BE2C (cell line): ENCODE measurements around the gene CCT6A.
"Not testable (repeated sequence)": the region's sequence is repeated elsewhere in the genome, so short reads cannot be mapped to it uniquely, and the experiment has no call there.

Experiments used
- DNase-seq: peaks from one replicate; pipeline ENCODE4 v3.0.0-alpha.2; 2020
- H3K27me3 ChIP-seq: fragments of 250-450 bp; sonication (Bioruptor Pico); 2 replicates; pipeline ENCODE4 v1.5.1; 2020; ENCODE audit warnings: mild to moderate bottlenecking
- H3K36me3 ChIP-seq: fragments of 250-450 bp; sonication (Bioruptor Pico); 2 replicates; pipeline ENCODE4 v1.5.1; 2020; ENCODE audit warnings: mild to moderate bottlenecking
- H3K4me1 ChIP-seq: fragments of 250-450 bp; sonication (Bioruptor Pico); 2 replicates; pipeline ENCODE4 v1.5.1; 2020
- H3K4me3 ChIP-seq: 2 replicates; pipeline ENCODE4 v1.5.1; 2011; ENCODE audit warnings: low read depth, low read length
- H3K9me3 ChIP-seq: fragments of 250-450 bp; sonication (Bioruptor Pico); 2 replicates; pipeline ENCODE4 v1.5.1; 2020
- CTCF ChIP-seq: IDR thresholded peaks from 2 replicates; pipeline ENCODE4 v1.5.1; 2012; ENCODE audit warnings: mild to moderate bottlenecking, low read depth, low read length

The CCT6A gene

GRCh38 chr7:56083150-56083785 lies 31.7 kb downstream of the CCT6A start:
- no peaks in the 10 kb centered on the region for H3K9me3 ChIP-seq
- peak; percentile 90 for DNase-seq
- H3K36me3 ChIP-seq, result peaks cover 19% of the 10 kb centered on the region

GRCh38 chr7:56086761-56087160 lies 35.2 kb downstream of the CCT6A start:
- Histone ChIP-seq H3K27me3 (no peaks in the 10 kb centered on the region), H3K9me3 (no peaks in the 10 kb centered on the region), H3K4me3 (no peak overlapping the region), H3K36me3 (peaks cover 6% of the 10 kb centered on the region; the same call in 1 of the 2 replicates), H3K4me1 (peaks cover 11% of the 10 kb centered on the region)
- TF ChIP-seq CTCF, result no peak
- no peak for DNase-seq

More at GRCh38 chr7:56083150-56083785, 31.7 kb downstream of the CCT6A start:
- Histone ChIP-seq H3K27me3 (no peaks in the 10 kb centered on the region), H3K4me3 (peak overlapping the region; percentile 5; the same call in 1 of the 2 replicates), H3K4me1 (peaks cover 21% of the 10 kb centered on the region)
- TF ChIP-seq CTCF, result no peak

- H3K4me1 ChIP-seq, result peaks cover 11% of the 10 kb centered on the region
Measured at GRCh38 chr7:56087445-56087844, 35.9 kb downstream of the CCT6A start.

GRCh38 chr7:56091591-56091990 lies 40.0 kb downstream of the CCT6A start:
- Histone ChIP-seq H3K4me3 (no peak overlapping the region), H3K27me3 (no peaks in the 10 kb centered on the region), H3K4me1 (no peaks in the 10 kb centered on the region; the same call in 1 of the 2 replicates), H3K9me3 (no peaks in the 10 kb centered on the region), H3K36me3 (0 out of 2 replicates have a peak, but pooled peaks cover 2% of the 10 kb centered on the region)
- no peak for TF ChIP-seq CTCF
- DNase-seq, result no peak

More at GRCh38 chr7:56087445-56087844, 35.9 kb downstream of the CCT6A start:
- TF ChIP-seq CTCF, result no peak
- no peak overlapping the region for H3K4me3 ChIP-seq
- H3K27me3 ChIP-seq, result no peaks in the 10 kb centered on the region
- no peak for DNase-seq
- H3K9me3 ChIP-seq, result no peaks in the 10 kb centered on the region
- H3K36me3 ChIP-seq, result peaks cover 6% of the 10 kb centered on the region; the same call in 1 of the 2 replicates

GRCh38 chr7:56092388-56092787 lies 40.8 kb downstream of the CCT6A start:
- not testable (repeated sequence) for H3K27me3 ChIP-seq, H3K4me3 ChIP-seq, H3K4me1 ChIP-seq, DNase-seq, H3K9me3 ChIP-seq, H3K36me3 ChIP-seq

GRCh38 chr7:56092789-56093531 lies 41.4 kb downstream of the CCT6A start, which contains the start of gene PHKG1:
TSS of gene PHKG1 (minus strand) at chr7:56092952. CDS start at chr7:56088941, 4,011 bp downstream.
- Histone ChIP-seq H3K9me3 (no peaks in the 10 kb centered on the region), H3K27me3 (no peaks in the 10 kb centered on the region), H3K4me3 (no peak within 1 kb of the TSS), H3K36me3 (no peaks in the 10 kb centered on the region), H3K4me1 (no peaks in the 10 kb centered on the region; the same call in 1 of the 2 replicates)
- TF ChIP-seq CTCF, result peak; percentile 60
- DNase-seq, result peak; percentile 76
